Stomach (tissue), 9 donors: ENCODE measurements around the gene TNFSF13B. TPM values are rescaled to one million over a fixed set of nuclear protein-coding genes. Genes with fewer than 3 reads are reported as not detected.

Source experiments
- DNase-seq, 2 donors: peaks; one replicate each; pipeline versions ENCODE4 v3.0.0 to v3.0.0-alpha.2; 2013 to 2019
- H3K27ac ChIP-seq, 5 donors: fragments of 200-600 bp in 4 of 5; sonication (generic) in 4 of 5; one replicate each; pipeline ENCODE4 v1.5.1; 2013 to 2019; ENCODE audit warnings: mild to moderate bottlenecking in 1 of 5, moderate library complexity in 1 of 5
- H3K27me3 ChIP-seq, 3 donors: fragments of 200-600 bp; sonication (generic); one replicate each; pipeline ENCODE4 v1.5.1; 2017 to 2019; ENCODE audit warnings: mixed run types in 1 of 3
- H3K36me3 ChIP-seq, 4 donors: fragments of 200-600 bp; sonication (generic); 1 replicate in 3 of 4; 2 replicates in 1 of 4; pipeline ENCODE4 v1.5.1; 2016 to 2019
- H3K4me1 ChIP-seq, 4 donors: fragments of 200-600 bp; sonication (generic); one replicate each; pipeline ENCODE4 v1.5.1; 2016 to 2019
- H3K4me3 ChIP-seq, 4 donors: fragments of 200-600 bp; sonication (generic) in 3 of 4; one replicate each; pipeline ENCODE4 v1.5.1; 2016 to 2019; ENCODE audit warnings: mild to moderate bottlenecking in 1 of 4
- H3K9me3 ChIP-seq, 4 donors: fragments of 200-600 bp; sonication (generic); one replicate each; pipeline ENCODE4 v1.5.1; 2016 to 2019
- EP300 ChIP-seq: sonication (generic); formaldehyde crosslinking; IDR thresholded peaks from one replicate; pipeline ENCODE4 v1.6.1; 2017; ENCODE audit warnings: antibody characterized with exemption
- POLR2A ChIP-seq, 4 donors: fragments of 450-650 bp; IDR thresholded peaks; one replicate each; pipeline ENCODE4 v1.6.1; 2016; ENCODE audit warnings: antibody characterized with exemption in 4 of 4, control low read depth in 2 of 4, mild to moderate bottlenecking in 1 of 4, moderate library complexity in 1 of 4
- POLR2AphosphoS5 ChIP-seq, 3 donors: sonication (generic); formaldehyde crosslinking; IDR thresholded peaks; one replicate each; pipeline ENCODE4 v1.6.1; 2016; ENCODE audit warnings: antibody characterized with exemption in 3 of 3
- WGBS, 5 donors: extraction: QIAGEN DNeasy Blood & Tissue Kit in 3 of 5; methylation state at CpG; one replicate each; pipeline versions ENCODE4 v1.1.5 to v1.1.7; 2013 to 2018; 5-methylcytosine and 5-hydroxymethylcytosine counted together
- intact Hi-C: fragments of 100-400 bp; cut with DNase I; formaldehyde crosslinking; loops from one replicate; pipeline ENCODE4 v1.15.1; 2023; ENCODE audit warnings: low total_unique reads
- polyA plus RNA-seq, 3 donors: library from polyadenylated mRNA; stranded (reverse); fragments of 200-250 nt; gene quantifications; one replicate each; pipeline ENCODE4 v1.2.3, GENCODE V29; 2013
- total RNA-seq, 5 donors: library from RNA; depleted of rRNA; stranded (reverse); fragments of >200 nt; gene quantifications; one replicate each; pipeline versions ENCODE4 v1.1.0 to v1.2.3, GENCODE V29; 2014 to 2016
- TF ChIP-seq, protein P1 (sequence below), 7 experiments: fragments of 450-650 bp in 4 of 7; fragments of 200-600 bp in 3 of 7; sonication (generic) in 3 of 7; IDR thresholded peaks; one replicate each; pipeline ENCODE4 v1.5.1; 2016 to 2019; ENCODE audit warnings: antibody characterized with exemption in 7 of 7, control low read depth in 2 of 7, mild to moderate bottlenecking in 1 of 7
- donor health status: healthy with polysubstance abuse.
- donor health status: Bipolar disorder and iron deficiency.
- donor health status: healthy.

The TNFSF13B gene
- total and polyA plus RNA-seq, 8 donors: 0.89 to 12.3 (median 3.3) TPM

DNA sequence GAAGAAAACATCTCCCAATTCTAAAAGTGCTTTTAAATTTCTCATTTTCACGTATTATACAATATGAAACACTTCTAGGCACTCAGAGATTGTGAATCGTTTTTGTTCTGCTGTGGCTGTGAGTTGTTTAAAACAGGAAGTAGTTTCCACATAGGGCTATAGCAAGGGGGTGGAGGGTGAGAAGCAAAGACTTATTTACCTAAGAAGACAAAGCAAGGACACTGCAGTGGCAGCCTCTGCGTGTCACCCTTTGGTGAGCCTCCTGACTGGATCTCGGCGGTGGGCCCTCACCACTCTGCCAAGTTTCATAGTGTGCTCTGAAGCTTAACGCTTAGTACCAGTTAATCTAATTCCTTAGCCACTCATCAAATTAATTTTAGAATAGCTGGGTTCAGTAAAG is 56.8 kb downstream of the TNFSF13B start:
- Histone ChIP-seq H3K27me3 (peaks cover 0 to 22% (median 0%) of the 10 kb centered on the region in 3 donors), H3K4me3 (no peak overlapping the region), H3K27ac (no peak overlapping the region), H3K36me3 (no peaks in the 10 kb centered on the region), H3K4me1 (peaks cover 0 to 4% (median 0%) of the 10 kb centered on the region in 4 donors), H3K9me3 (no peaks in the 10 kb centered on the region)
- TF ChIP-seq EP300: no peak
- TF ChIP-seq POLR2A (IDR thresholded peaks at IDR 0.05): no peak
- TF ChIP-seq, protein P1, sequence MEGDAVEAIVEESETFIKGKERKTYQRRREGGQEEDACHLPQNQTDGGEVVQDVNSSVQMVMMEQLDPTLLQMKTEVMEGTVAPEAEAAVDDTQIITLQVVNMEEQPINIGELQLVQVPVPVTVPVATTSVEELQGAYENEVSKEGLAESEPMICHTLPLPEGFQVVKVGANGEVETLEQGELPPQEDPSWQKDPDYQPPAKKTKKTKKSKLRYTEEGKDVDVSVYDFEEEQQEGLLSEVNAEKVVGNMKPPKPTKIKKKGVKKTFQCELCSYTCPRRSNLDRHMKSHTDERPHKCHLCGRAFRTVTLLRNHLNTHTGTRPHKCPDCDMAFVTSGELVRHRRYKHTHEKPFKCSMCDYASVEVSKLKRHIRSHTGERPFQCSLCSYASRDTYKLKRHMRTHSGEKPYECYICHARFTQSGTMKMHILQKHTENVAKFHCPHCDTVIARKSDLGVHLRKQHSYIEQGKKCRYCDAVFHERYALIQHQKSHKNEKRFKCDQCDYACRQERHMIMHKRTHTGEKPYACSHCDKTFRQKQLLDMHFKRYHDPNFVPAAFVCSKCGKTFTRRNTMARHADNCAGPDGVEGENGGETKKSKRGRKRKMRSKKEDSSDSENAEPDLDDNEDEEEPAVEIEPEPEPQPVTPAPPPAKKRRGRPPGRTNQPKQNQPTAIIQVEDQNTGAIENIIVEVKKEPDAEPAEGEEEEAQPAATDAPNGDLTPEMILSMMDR (IDR thresholded peaks at IDR 0.05): no peak
- TF ChIP-seq POLR2AphosphoS5 (IDR thresholded peaks at IDR 0.05): no peak
- DNase-seq: peak in 1 of 2 donors; percentile 44
- 46 to 54% (median 48%) methylated on average over 6 of the region's 6 CpGs for WGBS, 5 donors
- intact Hi-C loops: loop anchor here (10.0 kb wide), 1 partner anchor 568 kb away; no protein-coding TSS in a partner anchor

GRCh38 chr13:108328848-108329247 is 59.3 kb downstream of the TNFSF13B start:
- 74 to 100% (median 95%) methylated on average over 1 of the region's 1 CpG; no CpG with 5 or more reads in 1 of the 5 donors for whole genome bisulfite sequencing, 5 donors
- no peak overlapping the region for H3K27ac ChIP-seq
- H3K9me3 ChIP-seq: no peaks in the 10 kb centered on the region
- H3K4me3 ChIP-seq: no peak overlapping the region
- intact Hi-C loops: loop anchor here (10.0 kb wide), 1 partner anchor 566 kb away; no protein-coding TSS in a partner anchor
- H3K36me3 ChIP-seq: no peaks in the 10 kb centered on the region
- TF ChIP-seq POLR2AphosphoS5 (IDR thresholded peaks at IDR 0.05) (no peak), EP300 (no peak), POLR2A (IDR thresholded peaks at IDR 0.05) (no peak)
- TF ChIP-seq, protein P1 (IDR thresholded peaks at IDR 0.05): no peak
- H3K27me3 ChIP-seq: peaks cover 0 to 22% (median 0%) of the 10 kb centered on the region in 3 donors
- DNase-seq: no peak
- peaks cover 0 to 4% (median 0%) of the 10 kb centered on the region in 4 donors for H3K4me1 ChIP-seq

- H3K4me1 ChIP-seq: no peaks in the 10 kb centered on the region
Observed at GRCh38 chr13:108332791-108333190, 63.3 kb downstream of the TNFSF13B start.

DNA sequence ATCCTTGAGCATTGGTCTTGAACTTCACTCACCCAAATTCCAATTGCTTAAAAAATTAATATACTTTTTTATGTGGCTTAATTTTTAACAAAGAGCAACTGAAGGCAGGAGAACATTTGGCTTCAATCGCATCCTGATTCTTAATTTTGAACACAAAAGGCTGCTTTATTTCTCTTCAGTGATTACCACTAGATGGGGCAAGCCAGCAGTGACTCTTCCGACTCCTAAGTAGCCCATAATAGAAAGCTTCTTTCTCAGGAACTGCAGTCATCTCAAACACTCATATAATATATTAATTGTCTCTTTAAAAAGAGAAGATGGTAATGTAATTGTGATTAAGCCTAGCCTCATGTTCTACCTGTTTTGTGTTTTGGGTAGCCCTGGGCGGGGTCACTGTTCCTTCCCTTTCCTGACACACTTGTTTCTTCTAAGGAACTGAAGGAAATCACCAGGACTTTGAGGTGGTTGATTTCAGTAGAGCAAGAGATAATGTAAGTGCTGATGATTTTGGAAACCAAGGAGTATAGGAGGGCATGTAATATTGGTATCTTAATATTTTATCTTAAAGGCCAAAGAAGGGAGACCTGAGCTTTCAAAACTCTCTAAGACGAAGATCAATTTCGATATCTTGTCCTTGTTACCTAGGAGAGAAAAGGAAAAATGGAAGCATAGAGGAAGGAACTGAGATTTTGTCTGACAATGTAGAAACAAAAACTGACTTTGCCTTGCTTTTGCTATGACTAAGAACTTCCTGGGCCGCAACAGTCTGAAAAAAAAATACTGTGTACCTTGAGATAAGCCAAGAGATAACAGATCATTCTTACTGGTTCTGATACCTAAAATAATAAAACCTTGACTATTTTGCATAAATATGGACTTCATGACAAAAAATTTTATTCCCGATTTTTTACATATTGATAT is 73.1 kb downstream of the TNFSF13B start:
- Histone ChIP-seq H3K9me3 (no peaks in the 10 kb centered on the region), H3K27me3 (no peaks in the 10 kb centered on the region), H3K36me3 (no peaks in the 10 kb centered on the region), H3K27ac (peak overlapping the region in 1 of 5 donors; percentile 33), H3K4me3 (no peak overlapping the region), H3K4me1 (peaks cover 0 to 12% (median 4%) of the 10 kb centered on the region in 4 donors)
- intact Hi-C loops: no loop called here
- DNase-seq: peak in 1 of 2 donors; percentile 70
- no peak for TF ChIP-seq POLR2A (IDR thresholded peaks at IDR 0.05)
- TF ChIP-seq, protein P1 (IDR thresholded peaks at IDR 0.05): peak in 3 of 7 experiments; percentile 13 to 26 (median 23)
- 41 to 52% (median 48%) methylated on average over 7 of the region's 7 CpGs for WGBS, 5 donors

More at GRCh38 chr13:108332791-108333190, 63.3 kb downstream of the TNFSF13B start:
- DNase-seq: no peak
- intact Hi-C loops: no loop called here
- H3K9me3 ChIP-seq: no peaks in the 10 kb centered on the region
- H3K36me3 ChIP-seq: no peaks in the 10 kb centered on the region
- H3K4me3 ChIP-seq: no peak overlapping the region
- H3K27ac ChIP-seq: no peak overlapping the region
- WGBS, 5 donors: 69 to 76% (median 74%) methylated on average over 5 of the region's 5 CpGs
- H3K27me3 ChIP-seq: peaks cover 0 to 16% (median 0%) of the 10 kb centered on the region in 3 donors
- no peak for TF ChIP-seq POLR2AphosphoS5 (IDR thresholded peaks at IDR 0.05)
- TF ChIP-seq, protein P1 (IDR thresholded peaks at IDR 0.05): no peak
- no peak for TF ChIP-seq EP300
- no peak for TF ChIP-seq POLR2A (IDR thresholded peaks at IDR 0.05)
